HG03432 (cell line): ENCODE results near the gene PAF1.

Experiments
- ATAC-seq: cut with Tn5 transposase; IDR thresholded peaks from one replicate; pipeline ENCODE4 v1.9.1; 2021; ENCODE audit warnings: mild to moderate bottlenecking, moderate library complexity; ENCODE audit not compliant: unreplicated experiment

PAF1 gene

DNA sequence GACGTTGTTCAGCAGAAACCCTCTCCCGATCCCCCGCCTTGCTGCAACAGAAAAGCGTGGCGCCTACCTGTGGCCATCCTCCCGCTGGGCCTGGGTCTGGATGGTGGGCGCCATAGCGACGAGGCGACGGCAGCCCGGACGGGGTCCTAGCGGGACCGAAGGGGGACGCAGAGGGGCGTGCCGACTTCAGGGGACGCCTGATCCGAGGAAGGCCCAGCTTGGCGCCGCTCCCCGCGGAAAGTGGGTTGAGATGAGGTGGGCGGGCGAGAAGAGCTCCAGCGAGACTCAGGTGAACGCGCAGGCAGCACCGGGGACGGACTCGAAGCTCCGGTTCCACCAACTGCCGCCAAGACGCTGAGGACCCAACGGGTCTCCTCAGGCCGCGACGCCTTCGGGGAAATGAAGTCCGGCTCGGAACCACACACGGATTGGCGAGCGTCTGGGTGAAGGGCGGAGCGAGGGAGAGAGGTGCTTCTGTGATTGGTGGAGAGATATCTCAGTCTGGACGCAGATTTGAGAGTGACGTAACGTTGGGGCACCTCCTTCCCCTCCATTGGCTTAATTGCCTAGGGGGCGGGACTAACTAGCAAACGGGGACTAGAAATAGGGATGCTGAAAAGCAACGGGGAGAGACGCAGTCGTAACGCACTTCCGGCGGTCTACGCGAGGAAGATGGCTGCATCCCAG is at the start of gene PAF1, which contains the start of gene MED29:
Gene PAF1 (minus strand): TSS at position 356 of the 687 bp plus-strand sequence. CDS start 242 bp downstream, at position 114.
Gene MED29 (plus strand): TSS at position 628 of the 687 bp plus-strand sequence. CDS start 45 bp downstream, at position 673.
- peak; percentile 86 for ATAC-seq

DNA sequence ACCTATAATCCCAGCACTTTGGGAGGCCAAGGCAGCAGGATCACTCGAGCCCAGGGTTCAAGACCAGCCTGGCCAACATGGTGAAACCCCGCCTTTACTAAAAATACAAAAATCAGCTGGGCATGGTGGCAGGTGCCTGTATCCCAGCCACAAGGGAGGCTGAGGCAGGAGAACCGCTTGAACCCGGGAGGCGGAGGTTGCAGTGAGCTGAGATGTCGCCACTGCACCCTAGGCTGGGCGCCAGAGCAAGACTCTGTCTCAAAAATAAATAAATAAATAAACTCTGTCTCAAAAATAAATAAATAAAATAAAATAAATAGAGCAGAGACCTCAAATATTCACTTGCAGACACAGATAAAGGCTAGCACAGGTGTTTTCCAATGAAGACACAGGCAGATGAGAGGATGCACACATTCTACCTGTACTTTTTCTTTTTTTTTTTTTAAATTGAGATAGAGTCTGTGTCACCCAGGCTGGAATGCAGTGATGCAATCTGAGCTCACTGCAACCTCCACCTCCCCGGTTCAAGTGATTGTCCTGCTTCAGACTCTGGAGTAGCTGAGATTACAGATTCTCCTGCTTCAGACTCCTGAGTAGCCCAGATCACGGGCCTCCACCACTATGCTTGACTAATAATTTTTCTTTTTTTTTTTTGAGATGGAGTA is 47.5 kb upstream of the PAF1 start:
- ATAC-seq = no peak

DNA sequence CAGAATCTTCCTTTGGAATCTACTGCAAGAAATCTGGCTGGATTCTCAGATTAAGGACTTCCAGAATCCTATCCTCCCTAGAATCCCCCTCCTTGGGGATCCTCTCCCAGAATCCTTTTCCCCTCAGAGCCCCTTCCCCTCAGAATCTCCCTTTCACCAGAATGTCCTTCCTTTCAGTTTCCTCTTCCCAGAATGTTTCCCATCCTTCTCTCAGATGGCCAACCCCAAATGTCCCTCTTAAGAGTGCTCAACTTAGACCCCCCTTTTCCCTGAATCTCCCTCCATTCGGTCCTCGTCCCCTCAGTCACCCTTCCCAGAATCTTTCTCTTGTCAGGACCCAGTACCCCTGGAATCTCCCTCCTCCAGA is 45.4 kb upstream of the PAF1 start:
- ATAC-seq = no peak

DNA sequence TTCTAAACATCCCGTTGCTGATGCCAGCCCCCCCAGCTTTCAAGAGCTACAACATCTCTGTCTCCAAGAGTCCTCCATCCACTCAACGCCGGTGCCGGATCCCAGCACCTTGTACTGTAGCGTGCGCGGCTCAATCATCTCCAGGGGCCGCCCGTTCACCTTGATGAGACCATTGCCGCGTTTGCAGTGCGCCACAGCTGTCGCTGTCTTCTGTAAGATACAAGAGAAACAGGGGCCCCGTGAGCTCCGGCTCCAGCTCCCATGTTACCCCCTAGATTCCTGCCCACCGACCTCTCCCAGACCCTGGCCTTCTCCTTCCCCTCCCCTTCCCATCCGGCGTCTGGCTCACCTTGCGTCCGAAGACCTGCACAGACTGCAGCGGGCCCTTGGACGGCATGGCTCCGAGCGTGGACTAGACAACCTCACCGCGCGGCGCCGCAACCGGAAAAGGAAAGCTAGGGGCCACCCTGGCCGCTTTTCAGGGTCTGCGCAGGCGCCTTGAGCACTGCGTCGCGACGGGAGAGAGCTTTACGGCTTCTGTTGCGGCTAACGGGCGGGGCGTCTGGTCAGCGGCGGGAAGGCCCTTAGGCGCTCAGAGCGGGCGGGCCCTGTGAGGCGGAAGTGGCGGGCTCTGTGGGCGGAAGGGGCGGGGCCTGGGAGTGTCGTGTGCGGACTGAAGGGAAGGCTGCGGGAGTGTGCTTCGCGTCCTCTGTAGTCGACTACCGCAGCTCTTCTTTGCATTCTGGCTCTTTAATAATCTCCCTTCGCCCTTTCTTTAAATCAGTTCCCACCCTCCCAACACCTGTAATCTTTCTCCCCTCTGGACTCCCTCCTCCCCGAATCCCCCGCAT is 44.8 kb upstream of the PAF1 start, which contains the start of gene RPS16:
Gene RPS16 (minus strand): TSS at position 451 of the 851 bp plus-strand sequence. CDS start 54 bp downstream, at position 397.
- peak; percentile 83 for ATAC-seq

DNA sequence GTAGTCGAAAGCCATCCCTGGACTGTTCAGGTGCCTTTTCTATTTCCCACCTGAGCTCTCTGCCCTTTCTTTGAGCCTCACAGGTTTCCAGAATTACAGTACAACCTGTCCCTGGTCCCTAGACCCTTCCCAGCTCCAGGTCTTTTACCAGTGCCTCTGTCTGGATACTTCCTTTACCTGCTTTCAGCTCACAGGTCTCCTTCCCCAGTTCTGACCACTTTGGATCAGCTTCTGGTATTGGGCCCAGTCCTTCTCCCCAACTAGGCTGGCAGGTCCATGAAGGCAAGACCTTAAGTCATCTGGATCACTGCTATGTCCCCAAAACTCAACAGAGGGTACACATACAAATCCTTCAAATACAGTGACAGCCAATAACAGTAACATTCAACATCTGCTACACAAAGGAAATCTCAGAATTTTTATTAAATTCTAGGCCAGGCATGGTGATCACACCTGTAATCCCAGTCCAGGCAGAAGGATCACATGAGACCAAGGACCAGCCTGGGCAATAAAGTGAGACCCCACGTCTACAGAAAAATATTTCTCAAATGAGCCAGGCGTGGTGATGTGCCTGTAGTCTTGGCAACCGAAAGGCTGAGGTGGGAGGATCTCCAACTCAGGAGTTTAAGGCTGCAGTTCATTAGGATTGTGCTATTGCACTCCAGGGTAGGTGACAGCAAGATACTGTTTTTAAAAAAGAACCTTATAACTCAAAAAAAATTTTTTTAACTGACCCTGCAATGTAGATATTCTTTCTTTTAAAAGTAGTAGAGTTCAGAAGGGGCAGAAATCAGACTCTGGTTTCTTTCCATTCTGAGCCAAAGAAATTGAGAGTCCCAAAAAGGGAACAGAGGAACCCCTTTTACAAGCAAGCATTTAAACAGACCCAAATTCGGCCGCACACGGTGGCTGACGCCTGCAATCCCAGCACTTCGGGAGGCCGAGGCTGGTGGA is 43.5 kb upstream of the PAF1 start:
- no peak for ATAC-seq

DNA sequence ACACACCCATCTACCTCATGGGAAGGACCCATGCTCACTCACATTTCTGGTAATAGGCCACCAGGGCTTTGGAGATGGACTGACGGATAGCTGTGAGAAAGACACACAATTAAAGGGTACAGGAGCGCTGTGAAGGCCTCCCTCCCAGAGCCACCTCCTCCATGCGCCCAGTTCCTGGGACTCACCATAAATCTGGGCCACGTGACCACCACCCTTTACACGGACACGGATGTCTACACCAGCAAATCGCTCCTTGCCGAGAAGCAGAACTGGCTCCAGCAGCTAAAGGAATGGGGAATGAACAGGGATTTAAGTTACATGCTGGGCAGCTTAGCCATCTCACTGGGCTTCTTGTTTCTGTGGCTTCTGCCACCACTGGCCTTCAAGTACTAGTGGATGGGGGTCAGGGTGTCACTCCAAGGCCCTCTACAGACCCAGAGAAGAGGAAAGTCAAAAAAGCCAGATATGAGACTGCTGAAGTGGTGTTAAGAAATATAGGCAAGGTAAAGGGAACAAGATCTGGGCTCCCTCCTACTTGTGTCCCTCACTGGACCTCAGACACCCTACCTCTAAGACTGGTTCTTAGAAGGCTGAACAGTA is 42.7 kb upstream of the PAF1 start:
- no peak for ATAC-seq

DNA sequence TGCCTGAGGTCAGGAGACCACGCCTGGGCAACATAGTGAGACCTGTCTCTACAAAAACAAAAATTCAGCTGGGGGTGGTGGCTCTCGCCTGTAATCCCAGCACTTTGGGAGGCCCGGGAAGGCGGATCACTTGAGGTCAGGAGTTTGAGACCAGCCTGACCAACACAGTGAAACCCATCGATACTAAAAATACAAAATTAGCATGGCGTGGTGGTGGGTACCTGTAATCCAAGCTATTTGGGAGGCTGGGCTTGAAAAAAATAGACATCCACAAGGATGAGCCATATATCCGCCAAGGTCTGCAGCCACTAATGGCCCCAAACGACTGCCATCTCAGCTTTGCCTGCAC is 41.7 kb upstream of the PAF1 start:
- ATAC-seq = no peak

DNA sequence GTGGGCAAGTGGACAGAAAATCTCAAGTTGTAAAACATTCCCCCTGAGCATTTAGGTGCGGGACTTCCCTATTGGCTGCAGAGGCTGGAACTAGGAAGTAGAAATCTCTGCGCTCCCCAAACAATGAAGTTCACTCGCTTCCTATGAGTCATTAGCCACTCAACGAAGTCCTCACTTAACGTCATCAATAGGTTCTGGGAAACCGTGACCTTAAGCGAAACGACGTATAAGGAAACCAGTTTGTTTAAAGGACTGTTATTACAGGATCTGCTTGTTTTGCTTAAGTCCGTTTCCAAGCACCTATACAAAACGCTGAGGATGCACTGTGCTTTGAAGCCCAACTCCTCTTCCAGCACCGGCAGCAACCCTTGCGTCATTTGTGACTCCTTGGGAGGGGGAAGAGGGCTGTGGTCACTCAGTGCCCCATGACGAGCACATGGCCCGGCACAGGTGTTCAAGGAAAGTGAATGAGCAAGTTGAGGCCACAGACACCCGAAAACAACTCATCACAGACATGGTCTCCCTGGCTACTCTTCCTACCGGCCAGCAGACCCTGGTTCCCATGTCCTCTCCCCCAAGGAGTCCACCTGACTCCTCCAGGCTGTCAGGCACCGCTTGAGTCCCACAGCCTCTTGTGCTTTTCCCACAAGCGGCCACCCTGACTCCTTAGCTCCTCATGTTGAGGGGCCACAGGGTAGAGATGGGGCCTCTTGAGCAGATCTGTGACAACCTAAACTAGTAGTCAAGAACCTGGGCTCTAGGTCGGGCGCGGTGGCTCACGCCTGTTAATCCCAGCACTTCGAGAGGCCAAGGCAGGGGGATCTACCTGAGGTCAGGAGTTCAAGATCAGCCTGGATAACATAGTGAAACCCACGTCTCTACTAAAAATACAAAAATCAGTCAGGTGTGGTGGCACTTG is 40.0 kb upstream of the PAF1 start:
- no peak for ATAC-seq

DNA sequence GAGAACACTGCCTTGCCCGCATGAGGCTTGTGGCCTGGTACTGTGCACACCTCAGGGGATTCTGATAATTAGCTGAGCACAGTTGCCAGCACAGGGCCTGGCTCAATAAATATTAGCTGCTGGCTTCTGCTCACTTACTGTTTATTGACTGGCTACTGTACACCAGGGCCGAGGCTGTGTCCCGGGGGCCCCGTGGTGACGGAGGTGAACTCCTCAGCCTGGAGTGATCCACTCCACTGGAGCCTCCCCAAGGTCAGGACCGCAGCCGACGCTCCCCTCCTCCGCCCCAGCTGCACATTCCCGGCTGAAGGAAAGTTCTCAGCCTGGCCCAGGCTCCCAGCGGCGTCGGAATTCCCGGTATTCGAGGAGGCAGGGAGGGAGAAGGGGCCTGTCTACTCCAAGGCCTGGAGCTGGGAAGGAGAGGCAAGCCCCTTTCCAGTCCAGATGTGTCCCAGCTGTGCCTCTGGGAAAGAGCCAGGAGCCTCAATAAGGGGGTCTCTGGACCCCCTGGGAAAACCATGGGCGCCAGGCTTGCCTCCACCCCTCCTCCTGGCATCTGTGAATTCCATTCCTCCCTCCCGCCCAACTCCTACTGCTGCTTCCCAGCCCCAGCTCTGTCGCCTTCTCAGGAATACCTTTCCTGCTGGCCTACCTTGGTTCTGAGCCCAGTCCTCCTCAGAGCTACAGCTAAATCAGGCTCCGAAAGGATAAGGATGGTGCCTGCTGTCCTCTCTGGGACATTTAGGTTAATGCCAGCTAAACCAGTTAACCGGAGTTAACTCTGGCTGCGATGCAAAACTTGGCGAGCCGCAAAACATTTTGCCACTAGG is 37.6 kb upstream of the PAF1 start:
- no peak for ATAC-seq

DNA sequence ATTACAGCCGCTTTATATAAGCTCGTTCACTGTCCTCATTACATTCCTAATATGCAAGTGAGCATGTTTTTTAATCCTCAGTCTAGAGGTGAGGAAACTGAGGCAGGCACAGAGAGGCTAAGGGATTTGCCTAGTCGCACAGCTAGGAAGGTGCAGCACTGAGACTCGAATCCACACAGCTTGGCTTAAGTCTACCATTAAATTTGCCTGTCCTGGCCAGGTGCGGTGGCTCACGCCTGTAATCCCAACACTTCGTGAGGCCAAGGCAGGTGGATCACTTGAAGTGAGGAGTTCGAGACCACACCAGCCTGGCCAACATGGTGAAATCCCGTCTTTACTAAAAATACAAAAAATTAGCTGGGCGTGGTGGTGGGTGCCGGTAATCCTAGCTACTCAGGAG is 36.8 kb upstream of the PAF1 start:
- no peak for ATAC-seq

DNA sequence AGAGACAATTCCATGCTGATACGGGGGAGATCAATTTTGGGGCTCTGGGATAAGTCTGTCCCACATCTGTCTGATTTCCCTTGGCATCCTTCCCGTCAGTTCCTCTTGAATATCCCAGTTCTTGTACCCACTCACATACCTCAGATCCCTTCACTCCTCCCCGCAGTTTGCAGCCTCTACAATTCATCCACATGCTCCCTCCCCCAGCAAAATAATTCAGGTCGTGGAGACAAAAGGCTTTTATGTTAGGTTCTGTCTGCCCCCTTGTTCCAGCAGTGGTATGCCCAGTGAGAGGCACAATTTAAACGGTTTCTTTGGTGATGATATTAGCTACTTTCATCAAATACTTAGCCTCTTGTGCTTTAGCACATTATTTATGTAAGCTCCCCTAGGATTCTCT is 35.3 kb upstream of the PAF1 start:
- ATAC-seq = no peak

DNA sequence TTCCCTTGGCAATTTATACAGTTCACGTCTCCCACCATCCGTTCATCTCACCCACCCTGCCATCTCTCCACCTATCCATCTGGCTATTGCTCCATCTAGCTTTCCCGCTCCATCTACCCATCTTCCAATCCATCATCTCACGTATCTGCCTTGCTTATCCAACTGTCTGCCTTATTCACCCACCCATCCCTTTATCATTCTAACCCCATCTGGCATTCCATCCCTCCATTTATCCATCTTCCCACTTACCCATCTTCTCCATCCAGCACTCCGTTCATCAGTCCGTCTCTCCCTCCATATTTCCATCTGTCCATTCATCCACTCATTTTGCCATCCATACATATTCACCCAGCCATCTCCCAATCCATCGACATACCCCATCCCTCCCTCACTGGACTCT is 34.8 kb upstream of the PAF1 start:
- no peak for ATAC-seq

DNA sequence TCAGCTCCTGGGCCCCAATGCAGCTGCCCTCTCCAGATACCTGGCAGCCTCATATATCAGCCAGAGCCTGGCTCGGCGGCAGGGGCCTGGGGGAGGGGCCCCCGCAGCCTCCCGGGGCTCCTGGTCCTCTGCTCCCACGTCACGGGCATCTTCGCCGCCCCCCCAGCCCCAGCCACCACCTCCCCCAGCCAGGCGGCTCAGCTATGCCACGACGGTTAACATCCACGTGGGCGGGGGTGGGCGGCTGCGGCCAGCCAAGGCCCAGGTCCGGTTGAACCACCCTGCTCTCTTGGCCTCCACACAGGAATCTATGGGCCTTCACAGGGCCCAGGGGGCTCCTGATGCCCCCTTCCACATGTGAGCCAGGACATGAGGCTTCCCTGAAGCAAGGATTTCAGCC is 34.0 kb upstream of the PAF1 start:
- ATAC-seq = no peak

DNA sequence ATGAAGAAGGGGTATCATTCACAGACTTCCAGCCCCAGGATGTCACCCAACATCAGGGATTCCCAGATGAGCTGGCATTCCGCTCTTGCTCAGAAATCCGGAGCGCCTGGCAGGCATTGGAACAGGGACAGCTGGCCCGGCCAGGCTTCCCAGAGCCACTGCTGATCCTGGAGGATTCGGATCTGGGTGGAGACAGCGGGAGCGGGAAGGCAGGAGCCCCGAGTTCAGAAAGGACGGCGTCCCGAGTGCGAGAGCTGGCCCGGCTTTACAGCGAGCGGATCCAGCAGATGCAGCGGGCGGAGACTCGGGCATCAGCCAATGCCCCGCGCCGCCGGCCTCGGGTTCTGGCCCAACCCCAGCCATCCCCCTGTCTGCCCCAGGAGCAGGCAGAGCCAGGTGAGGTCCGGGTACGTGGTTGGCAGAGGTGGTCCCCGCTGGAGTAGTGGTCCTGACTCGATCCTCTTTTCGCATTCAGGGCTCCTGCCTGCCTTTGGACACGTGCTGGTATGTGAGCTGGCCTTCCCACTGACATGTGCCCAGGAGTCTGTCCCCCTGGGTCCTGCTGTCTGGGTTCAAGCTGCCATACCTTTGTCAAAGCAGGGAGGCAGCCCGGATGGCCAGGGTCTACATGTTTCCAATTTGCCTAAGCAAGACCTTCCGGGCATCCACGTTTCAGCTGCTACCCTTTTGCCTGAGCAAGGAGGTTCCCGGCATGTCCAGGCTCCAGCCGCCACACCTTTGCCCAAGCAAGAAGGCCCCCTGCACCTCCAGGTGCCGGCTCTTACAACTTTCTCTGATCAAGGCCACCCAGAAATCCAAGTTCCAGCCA is 32.6 kb upstream of the PAF1 start:
- no peak for ATAC-seq

DNA sequence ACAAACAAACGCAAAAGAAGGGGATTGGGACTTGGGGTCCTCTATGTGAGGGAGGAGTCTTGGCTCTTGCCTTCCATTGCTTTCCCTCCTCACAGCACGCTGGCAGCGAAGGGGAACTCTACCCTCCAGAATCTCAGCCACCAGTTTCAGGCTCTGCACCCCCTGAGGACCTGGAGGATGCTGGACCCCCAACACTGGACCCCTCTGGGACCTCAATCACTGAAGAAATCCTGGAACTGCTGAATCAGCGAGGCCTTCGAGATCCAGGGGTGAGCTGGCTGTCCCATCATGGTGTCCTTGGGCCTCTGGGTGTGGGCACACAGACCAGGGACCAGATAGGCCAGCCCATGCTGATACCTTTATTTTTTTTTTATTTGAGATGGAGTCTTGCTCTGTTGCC is 31.1 kb upstream of the PAF1 start:
- ATAC-seq = no peak

DNA sequence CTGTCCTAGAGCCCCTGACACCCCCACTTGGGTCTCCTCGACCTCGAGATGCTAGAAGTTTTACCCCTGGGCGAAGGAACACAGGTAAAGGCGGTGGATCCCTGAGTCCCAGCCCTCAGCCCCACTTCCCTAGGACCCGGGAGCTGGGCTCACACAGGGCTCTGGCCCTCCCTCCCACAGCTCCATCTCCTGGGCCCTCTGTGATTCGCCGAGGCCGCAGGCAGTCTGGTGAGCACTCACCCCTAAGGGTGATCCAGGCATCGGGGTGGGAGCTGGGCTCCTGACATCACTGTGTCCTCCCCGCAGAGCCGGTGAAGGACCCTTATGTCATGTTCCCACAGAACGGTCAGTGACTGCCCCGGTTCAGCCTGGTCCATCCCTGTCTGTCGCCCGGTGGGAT is 29.9 kb upstream of the PAF1 start:
- ATAC-seq = no peak

DNA sequence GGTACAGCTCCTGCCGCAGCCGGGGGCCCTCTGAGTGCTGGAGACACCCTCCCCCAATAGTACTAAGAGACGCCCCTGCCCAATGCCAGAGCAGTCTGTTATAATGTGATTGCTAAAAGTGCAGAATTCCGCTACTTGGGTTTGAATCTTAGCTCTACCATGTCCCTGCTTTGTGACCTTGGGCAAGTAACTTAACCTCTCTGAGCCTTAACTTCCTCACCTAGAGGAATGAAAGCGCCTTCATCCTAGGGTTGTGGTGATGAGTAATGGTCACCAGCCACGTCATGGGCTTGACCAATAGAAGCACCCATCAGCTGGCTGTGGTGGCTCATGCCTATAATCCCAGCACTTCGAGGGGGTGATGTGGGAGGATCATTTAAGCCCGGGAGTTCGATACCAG is 28.1 kb upstream of the PAF1 start:
- ATAC-seq = no peak
